Smooth muscle cell (in vitro differentiated cells): ENCODE measurements around the gene NPHP1. TPM values are rescaled to one million over a fixed set of nuclear protein-coding genes. Genes with fewer than 3 reads are reported as not detected.
A peak's percentile ranks its signal among the peaks of the same experiment; 100 is the strongest.

ENCODE experiments used
- DNase-seq: peaks from one replicate; lab custom pipeline; 2025; ENCODE audit not compliant: unreplicated experiment; lab: John Stamatoyannopoulos, UW
- H2AFZ ChIP-seq: fragments of 200-600 bp; sonication (generic); 2 replicates; pipeline ENCODE4 v1.6.0; 2016; ENCODE audit warnings: antibody characterized with exemption, low read depth, mild to moderate bottlenecking
- H3F3A ChIP-seq: fragments of 200-600 bp; sonication (generic); 2 replicates; pipeline ENCODE4 v1.6.0; 2017; ENCODE audit warnings: antibody characterized with exemption, low read depth
- H3K27ac ChIP-seq: fragments of 200-600 bp; sonication (generic); 2 replicates; pipeline ENCODE4 v1.5.1; 2016; ENCODE audit warnings: low read depth, mild to moderate bottlenecking
- H3K27me3 ChIP-seq: fragments of 200-600 bp; sonication (generic); 2 replicates; pipeline ENCODE4 v1.6.1; 2016; ENCODE audit warnings: low read depth, mild to moderate bottlenecking
- H3K36me3 ChIP-seq: fragments of 200-600 bp; sonication (generic); 2 replicates; pipeline ENCODE4 v1.5.1; 2016; ENCODE audit warnings: low read depth
- H3K4me1 ChIP-seq: fragments of 200-600 bp; sonication (generic); 2 replicates; pipeline ENCODE4 v1.5.1; 2016; ENCODE audit warnings: low read depth
- H3K4me2 ChIP-seq: fragments of 200-600 bp; sonication (generic); 2 replicates; pipeline ENCODE4 v1.6.0; 2016; ENCODE audit warnings: mild to moderate bottlenecking
- H3K4me3 ChIP-seq: fragments of 200-600 bp; sonication (generic); 2 replicates; pipeline ENCODE4 v1.5.1; 2016; ENCODE audit warnings: mild to moderate bottlenecking
- H3K79me2 ChIP-seq: fragments of 200-600 bp; sonication (generic); 2 replicates; pipeline ENCODE4 v1.6.0; 2016; ENCODE audit warnings: low read depth, mild to moderate bottlenecking
- H3K9ac ChIP-seq: fragments of 200-600 bp; sonication (generic); 2 replicates; pipeline ENCODE4 v1.6.0; 2016; ENCODE audit warnings: low read depth
- H3K9me3 ChIP-seq: fragments of 200-600 bp; sonication (generic); replicated peaks from 2 replicates; pipeline ENCODE4 v1.5.1; 2016; ENCODE audit warnings: low read depth
- H4K20me1 ChIP-seq: fragments of 200-600 bp; sonication (generic); 2 replicates; pipeline ENCODE4 v1.6.0; 2016; ENCODE audit warnings: low read depth
- CTCF ChIP-seq: fragments of 200-600 bp; sonication (generic); IDR thresholded peaks from 2 replicates; pipeline ENCODE4 v1.5.1; 2017; ENCODE audit warnings: borderline replicate concordance, mild to moderate bottlenecking, antibody characterized with exemption; ENCODE audit not compliant: insufficient read depth, poor library complexity, severe bottlenecking
- WGBS: methylation state at CpG from one replicate; pipeline ENCODE4 v1.1.7; 2016; ENCODE audit warnings: low lambda C conversion rate; 5-methylcytosine and 5-hydroxymethylcytosine counted together
- polyA plus RNA-seq: library from polyadenylated mRNA; unstranded; fragments of >200 nt; fragmentation: Nextera tagmentation; extraction: Ambion mirVana; gene quantifications from 2 replicates; pipeline ENCODE4 v1.2.1, GENCODE V29; 2016
- total RNA-seq: library from RNA; depleted of rRNA; stranded (reverse); fragments of >200 nt; gene quantifications from 2 replicates; pipeline ENCODE4 v1.2.3, GENCODE V29; 2014

Gene NPHP1
- total and polyA plus RNA-seq, 2 experiments from 2014 or later = 7.0 to 7.7 TPM

GRCh38 chr2:110152943-110153342 lies 51.9 kb downstream of the NPHP1 start:
- no peaks in the 10 kb centered on the region for H3F3A ChIP-seq
- no peak overlapping the region for H3K4me3 ChIP-seq
- no peaks in the 10 kb centered on the region for H4K20me1 ChIP-seq
- H3K27me3 ChIP-seq = no peaks in the 10 kb centered on the region
- no peak for DNase-seq
- peaks cover 2% of the 10 kb centered on the region for H3K4me1 ChIP-seq
- no peak overlapping the region for H3K4me2 ChIP-seq
- no peaks in the 10 kb centered on the region for H3K9me3 ChIP-seq
- no peaks in the 10 kb centered on the region for H3K36me3 ChIP-seq
- H3K79me2 ChIP-seq = no peaks in the 10 kb centered on the region
- no peak overlapping the region for H2AFZ ChIP-seq
- no peak overlapping the region for H3K9ac ChIP-seq
- no peak overlapping the region for H3K27ac ChIP-seq
- TF ChIP-seq CTCF = no peak
- 88% methylated on average over 3 of the region's 3 CpGs for WGBS

DNA sequence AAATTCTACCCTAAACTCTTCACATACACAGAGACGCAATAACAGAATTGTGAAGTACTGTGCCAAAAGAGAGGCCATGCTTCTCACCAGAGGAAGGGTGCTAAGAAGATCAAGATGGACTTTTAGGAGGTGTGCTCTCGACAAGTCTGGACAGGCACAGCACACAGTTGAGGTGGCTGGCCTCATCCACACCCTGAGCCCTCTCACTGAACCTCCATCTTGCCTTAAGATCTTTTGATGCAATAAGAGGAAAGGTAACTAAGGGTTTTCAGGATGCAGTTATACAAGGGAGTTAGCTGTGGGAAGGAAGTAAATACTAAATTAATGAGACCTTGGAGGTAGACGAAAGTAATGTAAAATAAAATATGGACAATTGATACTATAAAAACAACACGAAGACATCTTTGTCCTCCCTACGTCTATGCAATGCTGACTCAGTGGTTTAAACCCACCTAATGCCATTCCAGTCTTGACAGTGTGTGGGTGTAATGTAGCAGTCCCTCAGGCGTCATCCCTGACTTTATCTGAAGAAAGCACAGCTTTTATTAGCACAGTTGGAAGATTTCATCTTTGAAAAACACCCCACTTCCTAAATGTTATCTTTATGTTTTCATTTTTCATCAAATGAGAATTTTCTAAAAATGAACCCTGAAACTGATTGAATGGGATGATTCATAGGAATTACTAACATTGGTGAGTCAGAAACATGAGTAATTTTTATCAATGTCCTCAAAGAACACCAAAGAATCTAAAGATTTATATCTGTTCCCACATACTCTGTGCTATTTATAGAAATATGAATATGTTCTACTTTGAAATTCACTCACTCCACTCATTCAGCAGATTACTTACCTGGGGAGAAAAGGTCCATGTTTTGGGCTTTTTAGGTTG lies 55.2 kb downstream of the NPHP1 start:
- Histone ChIP-seq H3K4me1 (peaks cover 2% of the 10 kb centered on the region), H3K4me3 (no peak overlapping the region), H3K4me2 (peak overlapping the region; percentile 56), H4K20me1 (no peaks in the 10 kb centered on the region), H3K9ac (no peak overlapping the region), H3F3A (no peaks in the 10 kb centered on the region), H3K27ac (peak overlapping the region; percentile 65), H3K79me2 (no peaks in the 10 kb centered on the region), H3K27me3 (no peaks in the 10 kb centered on the region), H3K9me3 (no peaks in the 10 kb centered on the region), H3K36me3 (no peaks in the 10 kb centered on the region), H2AFZ (no peak overlapping the region)
- TF ChIP-seq CTCF = no peak
- whole genome bisulfite sequencing = 47% methylated on average over 6 of the region's 6 CpGs
- DNase-seq = no peak

DNA sequence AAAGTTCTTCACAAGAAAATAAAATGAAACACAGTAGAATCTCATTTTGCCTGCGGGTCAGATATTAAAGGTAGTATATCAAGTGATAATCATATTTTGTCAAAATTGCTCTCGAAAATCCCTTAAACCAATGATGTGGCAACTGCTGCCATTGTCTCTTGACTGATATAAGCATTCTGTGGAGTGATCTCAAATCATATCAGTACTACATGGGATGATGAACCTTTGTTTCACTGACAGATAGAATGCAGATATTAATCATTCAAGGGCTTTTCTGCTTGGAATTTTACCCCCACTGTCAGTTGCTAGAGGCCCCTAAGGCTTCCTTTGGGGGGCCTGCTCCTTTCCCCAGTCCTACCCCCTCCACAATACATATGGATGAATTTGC lies 57.9 kb downstream of the NPHP1 start:
- WGBS = 90% methylated on average over 2 of the region's 2 CpGs

More for the DNA sequence above, 57.9 kb downstream of the NPHP1 start:
- H3K4me3 ChIP-seq = no peak overlapping the region
- peaks cover 2% of the 10 kb centered on the region for H3K4me1 ChIP-seq
- H3K27me3 ChIP-seq = no peaks in the 10 kb centered on the region
- H3K9ac ChIP-seq = no peak overlapping the region
- H4K20me1 ChIP-seq = no peaks in the 10 kb centered on the region
- H3K9me3 ChIP-seq = no peaks in the 10 kb centered on the region
- H3K4me2 ChIP-seq = no peak overlapping the region
- no peaks in the 10 kb centered on the region for H3F3A ChIP-seq
- DNase-seq = no peak
- H2AFZ ChIP-seq = no peak overlapping the region
- TF ChIP-seq CTCF = no peak
- no peak overlapping the region for H3K27ac ChIP-seq
- no peaks in the 10 kb centered on the region for H3K36me3 ChIP-seq
- H3K79me2 ChIP-seq = no peaks in the 10 kb centered on the region
